ENCODE data around the gene CHORDC1. TPM values are rescaled to one million over a fixed set of nuclear protein-coding genes. Genes with fewer than 3 reads are reported as not detected.
"Not testable (repeated sequence)": the region's sequence is repeated elsewhere in the genome, so short reads cannot be mapped to it uniquely, and the experiment has no call there.

Gene CHORDC1
- total RNA-seq, 2 experiments from 2014 or later: 61.9 to 64.9 TPM

DNA sequence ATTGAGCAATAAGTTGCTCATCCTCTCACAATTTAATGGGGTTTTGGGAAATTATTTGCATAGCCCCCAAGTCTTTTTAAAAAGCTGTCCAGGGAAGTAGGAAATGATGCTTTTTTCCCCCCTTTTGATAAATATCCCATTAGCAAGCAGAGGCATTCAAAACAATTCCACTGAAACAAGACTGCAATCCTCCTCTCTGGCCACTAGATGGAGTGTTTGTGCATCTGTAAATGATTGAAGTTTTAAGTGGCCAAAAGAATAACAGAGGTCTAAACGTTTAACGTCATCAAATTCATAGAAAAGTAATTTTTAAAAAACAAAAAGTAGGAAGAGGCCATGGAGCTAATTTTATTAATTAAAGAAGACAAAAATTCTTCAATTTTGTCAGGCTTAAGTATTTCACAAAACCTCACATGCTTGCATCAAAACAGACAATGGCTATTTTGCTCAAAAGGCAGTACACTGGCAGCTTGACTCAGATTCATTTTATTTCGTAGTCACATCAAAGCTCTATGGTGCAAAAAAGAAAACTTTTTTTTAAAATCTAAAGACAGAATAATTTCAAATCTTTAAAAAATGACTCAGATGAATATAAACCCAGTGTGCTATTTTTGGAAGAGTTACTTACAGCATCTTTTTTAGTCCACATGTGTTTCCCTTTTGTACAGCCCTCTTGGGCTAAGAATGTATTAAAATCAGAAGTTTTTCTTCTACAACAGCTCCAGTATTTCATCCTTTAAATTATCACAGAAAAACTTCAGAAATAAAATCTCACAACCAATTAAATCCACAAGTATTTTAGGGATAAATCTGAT, 17.8 kb downstream of the CHORDC1 start:
- Mint-ChIP-seq H3K9me3 (no peaks in the 10 kb centered on the region), H3K36me3 (ENCODE audit: low read depth) (peaks cover 48% of the 10 kb centered on the region), H3K27me3 (no peaks in the 10 kb centered on the region), H3K4me1 (peaks cover 10% of the 10 kb centered on the region), H3K27ac (peak overlapping the region; percentile 10), H3K4me3 (no peak overlapping the region)
- POLR2A ChIA-PET: no interaction called here
- CTCF ChIA-PET: interaction anchor here (0.6 to 2.1 kb wide), 7 partner anchors 9 to 170 kb away, joined by 3 to 7 read pairs (median 3); partner anchors contain the start of gene CHORDC1
- DNase-seq: peak; percentile 17

DNA sequence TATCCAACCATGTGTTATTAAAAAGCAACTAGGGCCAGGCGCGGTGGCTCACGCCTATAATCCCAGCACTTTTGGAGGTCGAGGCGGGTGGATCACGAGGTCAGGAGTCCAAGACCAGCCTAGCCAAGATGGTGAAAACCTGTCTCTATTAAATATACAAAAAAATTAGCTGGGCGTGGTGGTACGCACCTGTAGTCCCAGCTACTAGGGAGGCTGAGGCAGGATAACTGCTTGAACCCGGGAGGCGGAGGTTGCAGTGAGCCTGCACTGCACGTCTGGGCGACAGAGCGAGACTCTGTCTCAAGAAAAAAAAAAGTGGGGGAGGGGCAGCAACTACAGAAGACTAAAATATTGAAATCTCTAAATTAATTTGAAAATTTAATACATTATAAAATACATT, 18.4 kb downstream of the CHORDC1 start:
- no peak for DNase-seq
- no peak overlapping the region for H3K27ac Mint-ChIP-seq
- ChIA-PET POLR2A (no interaction called here), CTCF (interaction anchor here (0.8 to 2.1 kb wide), 4 partner anchors 13 to 25 kb away, joined by 3 to 5 read pairs (median 4); partner anchors contain the start of gene CHORDC1)
- no peak overlapping the region for H3K4me3 Mint-ChIP-seq
- no peaks in the 10 kb centered on the region for H3K9me3 Mint-ChIP-seq
- H3K4me1 Mint-ChIP-seq: peaks cover 10% of the 10 kb centered on the region
- H3K27me3 Mint-ChIP-seq: no peaks in the 10 kb centered on the region
- H3K36me3 Mint-ChIP-seq (ENCODE audit: low read depth): peaks cover 43% of the 10 kb centered on the region

DNA sequence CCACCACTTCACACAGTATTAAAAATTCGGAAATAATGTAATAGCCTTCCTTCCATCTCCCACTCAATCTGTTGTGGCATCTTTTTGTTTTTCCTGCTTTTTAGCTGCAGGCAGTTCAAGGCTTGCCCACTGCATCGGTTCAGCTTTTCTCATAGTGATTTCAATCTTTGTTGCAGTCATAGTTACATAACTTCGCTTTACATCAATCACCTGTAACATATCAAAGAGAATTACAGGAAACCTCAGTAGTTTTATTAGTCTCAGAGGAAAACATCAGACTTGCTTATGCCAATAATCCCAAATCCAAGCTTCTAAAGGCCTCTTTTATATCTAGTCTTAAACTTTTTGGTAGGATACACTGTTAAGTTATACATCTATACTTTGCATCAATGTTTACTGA, 20.5 kb downstream of the CHORDC1 start:
- Mint-ChIP-seq H3K9me3 (no peaks in the 10 kb centered on the region), H3K27me3 (no peaks in the 10 kb centered on the region), H3K4me3 (no peak overlapping the region), H3K27ac (peak overlapping the region; percentile 74), H3K36me3 (ENCODE audit: low read depth) (peaks cover 38% of the 10 kb centered on the region), H3K4me1 (peaks cover 10% of the 10 kb centered on the region)
- no peak for DNase-seq
- POLR2A ChIA-PET: no interaction called here
- CTCF ChIA-PET: no interaction called here

DNA sequence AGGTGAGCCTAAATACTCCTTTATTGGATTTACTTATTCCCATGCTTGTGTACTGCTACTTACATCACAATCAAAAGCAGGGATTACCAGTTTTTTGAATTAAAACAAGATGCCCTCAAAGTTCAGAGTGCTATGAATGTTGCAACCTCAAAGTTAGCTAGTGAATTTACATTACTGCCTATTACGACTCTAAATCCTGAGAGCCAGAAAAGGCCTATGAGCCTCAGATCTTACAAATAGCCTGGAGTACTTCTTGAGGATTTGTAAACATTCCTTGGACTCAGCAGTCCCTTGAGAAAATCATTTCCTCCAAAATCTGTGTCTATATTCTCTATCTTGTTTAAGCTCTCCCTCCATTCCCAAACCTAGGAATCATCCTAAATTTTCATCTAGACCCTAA, 25.5 kb downstream of the CHORDC1 start:
- no peak for DNase-seq
- ChIA-PET CTCF (no interaction called here), POLR2A (interaction anchor here (0.6 kb wide), 1 partner anchor 1816 kb away, joined by 3 read pairs; no protein-coding TSS in a partner anchor)
- no peak overlapping the region for H3K27ac Mint-ChIP-seq
- H3K36me3 Mint-ChIP-seq (ENCODE audit: low read depth): peaks cover 21% of the 10 kb centered on the region
- peaks cover 4% of the 10 kb centered on the region for H3K4me1 Mint-ChIP-seq
- no peaks in the 10 kb centered on the region for H3K27me3 Mint-ChIP-seq
- H3K9me3 Mint-ChIP-seq: no peaks in the 10 kb centered on the region
- no peak overlapping the region for H3K4me3 Mint-ChIP-seq

DNA sequence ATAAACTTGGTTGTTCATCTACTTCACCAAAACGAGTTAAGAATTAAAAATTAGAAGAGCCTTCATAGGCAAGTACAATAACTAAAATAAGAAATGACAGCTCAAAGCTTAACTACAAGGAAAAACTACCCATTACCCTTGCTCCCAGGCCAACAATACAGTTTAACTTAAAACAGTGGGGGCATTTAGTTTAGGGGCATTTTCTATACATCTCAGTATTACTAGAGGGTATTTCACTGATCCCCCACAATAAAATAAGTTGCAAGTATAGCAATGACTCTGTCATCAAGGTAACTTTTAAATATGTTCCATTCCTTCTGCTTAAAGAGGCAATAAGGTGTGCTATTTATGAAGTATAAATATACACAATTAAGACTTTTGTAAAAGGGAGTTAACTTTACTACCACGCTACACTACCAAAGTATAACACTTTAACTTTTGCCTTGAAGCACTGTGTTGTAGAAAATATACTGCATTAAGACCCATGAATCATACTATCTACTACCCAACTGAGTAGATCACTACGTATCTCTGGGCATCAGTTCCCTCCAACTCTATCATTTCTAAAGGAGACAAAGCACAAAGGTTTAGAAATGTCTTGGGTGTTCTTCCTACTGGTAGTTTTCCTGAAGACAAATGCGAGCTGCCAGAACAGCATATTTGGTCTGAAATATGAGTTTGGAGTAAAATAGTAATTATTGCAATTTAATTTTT, 29.8 kb downstream of the CHORDC1 start:
- H3K36me3 Mint-ChIP-seq (ENCODE audit: low read depth): peaks cover 15% of the 10 kb centered on the region
- CTCF ChIA-PET: no interaction called here
- H3K27me3 Mint-ChIP-seq: no peaks in the 10 kb centered on the region

DNA sequence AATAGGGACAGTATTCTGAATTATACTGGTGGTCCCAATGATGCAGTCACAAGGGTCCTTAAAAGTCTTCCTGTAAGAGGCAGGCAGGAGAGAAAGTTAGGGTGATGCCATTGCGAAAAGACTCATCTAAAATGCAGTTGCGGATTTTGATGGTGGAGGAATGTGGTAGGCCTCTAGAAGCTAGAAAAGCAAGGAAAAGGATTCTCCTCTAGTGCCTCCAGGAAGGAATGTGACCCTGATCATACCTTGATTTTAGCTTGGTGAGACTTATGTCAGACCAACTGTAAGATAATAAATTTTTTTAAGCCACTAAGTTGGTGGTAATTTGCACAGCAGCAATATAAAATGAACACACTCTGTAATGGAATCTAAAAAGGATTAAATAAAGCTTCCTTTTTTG, 33.8 kb downstream of the CHORDC1 start:
- H3K9me3 Mint-ChIP-seq: no peaks in the 10 kb centered on the region
- no peaks in the 10 kb centered on the region for H3K4me1 Mint-ChIP-seq
- no peak overlapping the region for H3K4me3 Mint-ChIP-seq
- DNase-seq: no peak
- CTCF ChIA-PET: interaction anchor here (1.0 kb wide), 1 partner anchor 9 kb away, joined by 3 read pairs; no protein-coding TSS in a partner anchor
- POLR2A ChIA-PET: no interaction called here
- H3K27me3 Mint-ChIP-seq: no peaks in the 10 kb centered on the region
- H3K36me3 Mint-ChIP-seq (ENCODE audit: low read depth): peaks cover 7% of the 10 kb centered on the region
- no peak overlapping the region for H3K27ac Mint-ChIP-seq

More for the DNA sequence above, 29.8 kb downstream of the CHORDC1 start:
- H3K4me3 Mint-ChIP-seq: no peak overlapping the region
- no peak overlapping the region for H3K27ac Mint-ChIP-seq
- no peaks in the 10 kb centered on the region for H3K9me3 Mint-ChIP-seq
- no peaks in the 10 kb centered on the region for H3K4me1 Mint-ChIP-seq
- POLR2A ChIA-PET: no interaction called here
- DNase-seq: no peak

DNA sequence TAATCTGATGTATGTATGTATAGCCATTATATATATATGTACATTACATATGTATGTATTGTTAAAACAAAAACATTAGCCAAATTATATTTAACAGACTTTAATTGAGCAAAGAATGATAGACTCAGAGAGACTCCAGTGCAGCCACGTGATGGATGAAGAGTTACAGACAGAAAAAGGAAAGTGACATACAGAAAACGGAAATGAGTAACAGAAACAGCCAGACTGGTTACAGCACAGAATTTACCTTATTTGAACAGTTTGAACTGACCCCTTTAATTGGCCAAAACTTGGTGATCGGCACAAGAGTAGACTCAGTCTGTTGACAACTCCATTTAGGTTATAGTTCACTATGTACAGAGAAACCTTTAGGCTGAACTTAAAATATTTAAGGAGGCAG, 35.0 kb downstream of the CHORDC1 start:
- DNase-seq: no peak
- Mint-ChIP-seq H3K9me3 (no peaks in the 10 kb centered on the region), H3K36me3 (ENCODE audit: low read depth) (peaks cover 7% of the 10 kb centered on the region), H3K4me3 (no peak overlapping the region), H3K27me3 (peaks cover under 1% of the 10 kb centered on the region), H3K4me1 (no peaks in the 10 kb centered on the region), H3K27ac (no peak overlapping the region)
- CTCF ChIA-PET: no interaction called here
- POLR2A ChIA-PET: no interaction called here

DNA sequence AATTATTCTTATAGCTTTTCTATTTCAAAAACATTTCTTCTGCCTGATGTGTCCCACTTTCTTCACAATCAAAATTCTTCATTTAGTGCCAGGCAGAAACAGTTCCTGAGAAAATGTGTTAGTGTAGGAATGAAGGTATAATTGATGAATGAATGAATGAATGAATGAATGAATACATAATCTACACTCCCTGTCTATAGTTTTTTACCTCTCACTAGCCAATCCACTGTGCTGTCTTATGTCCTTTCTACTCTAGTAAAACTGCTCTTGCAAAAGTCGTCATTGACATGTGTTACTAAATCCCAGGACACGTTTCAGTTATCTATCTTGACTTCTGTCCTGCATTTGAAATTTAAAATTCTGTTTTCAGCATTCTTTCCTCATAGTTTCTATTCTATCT, 42.9 kb downstream of the CHORDC1 start:
- Mint-ChIP-seq H3K4me1 (no peaks in the 10 kb centered on the region), H3K27ac (no peak overlapping the region), H3K9me3 (no peaks in the 10 kb centered on the region), H3K36me3 (ENCODE audit: low read depth) (no peaks in the 10 kb centered on the region), H3K4me3 (no peak overlapping the region), H3K27me3 (peaks cover 2% of the 10 kb centered on the region)
- DNase-seq: no peak
- ChIA-PET POLR2A (no interaction called here), CTCF (no interaction called here)

DNA sequence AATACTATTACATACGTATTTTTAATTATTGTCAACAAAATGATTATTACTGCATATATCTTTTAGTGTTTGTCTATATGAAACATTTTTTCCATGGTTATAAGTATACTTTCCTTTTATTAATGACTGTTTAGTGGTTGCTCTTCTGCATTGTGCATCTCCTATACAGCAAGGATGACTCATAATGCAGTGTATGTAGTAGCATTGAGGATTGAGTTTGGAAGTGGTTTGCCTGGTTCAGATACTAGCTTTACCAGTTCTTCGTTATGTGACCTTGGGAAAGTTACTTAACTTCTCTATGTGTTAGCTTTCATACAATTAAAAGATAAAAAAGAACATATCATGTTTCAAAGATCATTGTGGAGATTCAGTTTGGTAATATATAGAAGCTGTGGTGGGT, 44.1 kb downstream of the CHORDC1 start:
- Mint-ChIP-seq H3K4me1 (no peaks in the 10 kb centered on the region), H3K9me3 (no peaks in the 10 kb centered on the region), H3K4me3 (no peak overlapping the region), H3K27ac (no peak overlapping the region), H3K36me3 (ENCODE audit: low read depth) (no peaks in the 10 kb centered on the region), H3K27me3 (peaks cover 2% of the 10 kb centered on the region)
- POLR2A ChIA-PET: no interaction called here
- CTCF ChIA-PET: no interaction called here
- no peak for DNase-seq

DNA sequence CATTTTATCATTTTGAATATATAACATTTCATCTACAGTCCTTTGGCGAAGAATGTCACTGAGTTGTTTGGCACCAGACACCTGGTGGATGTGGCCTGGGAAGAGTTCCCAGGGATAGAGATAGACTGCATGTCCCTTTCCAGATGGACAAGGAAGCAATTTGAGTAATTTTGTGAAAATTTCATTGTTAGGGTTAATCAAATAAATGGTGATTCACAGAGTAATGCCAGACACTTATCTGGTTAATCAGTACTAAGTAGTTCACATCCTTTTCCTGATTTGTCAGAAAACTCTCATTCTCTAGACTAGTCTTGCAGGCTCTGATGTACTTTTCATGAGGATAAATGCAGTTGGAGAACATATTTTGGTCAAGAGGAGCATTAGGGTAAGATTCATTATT, 46.8 kb downstream of the CHORDC1 start:
- ChIA-PET POLR2A (no interaction called here), CTCF (no interaction called here)
- Mint-ChIP-seq H3K27me3 (no peaks in the 10 kb centered on the region), H3K4me3 (no peak overlapping the region), H3K36me3 (ENCODE audit: low read depth) (no peaks in the 10 kb centered on the region), H3K27ac (no peak overlapping the region), H3K4me1 (no peaks in the 10 kb centered on the region), H3K9me3 (no peaks in the 10 kb centered on the region)
- no peak for DNase-seq

DNA sequence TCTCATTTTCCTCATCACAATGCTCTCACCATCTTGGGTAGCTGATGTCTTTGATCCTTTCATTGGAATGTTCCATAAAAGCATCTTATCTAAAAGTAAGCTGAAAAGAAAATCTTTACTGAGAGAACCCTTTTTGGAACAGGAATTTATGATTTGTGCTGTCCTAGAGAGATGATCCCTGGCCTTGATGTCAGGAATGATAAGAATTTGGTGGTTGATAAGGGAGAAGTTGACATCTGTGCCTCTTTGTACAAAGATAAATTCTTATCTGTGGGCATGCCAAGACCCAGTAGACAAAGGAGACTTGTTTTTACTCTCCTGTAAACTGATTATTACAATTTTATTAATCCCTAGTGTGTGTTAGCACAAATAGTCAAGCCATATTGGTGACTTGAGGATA, 51.5 kb downstream of the CHORDC1 start:
- no peaks in the 10 kb centered on the region for H3K9me3 Mint-ChIP-seq
- H3K27me3 Mint-ChIP-seq: peaks cover 5% of the 10 kb centered on the region
- no peak for DNase-seq
- no peaks in the 10 kb centered on the region for H3K4me1 Mint-ChIP-seq
- POLR2A ChIA-PET: no interaction called here
- CTCF ChIA-PET: no interaction called here
- H3K4me3 Mint-ChIP-seq: no peak overlapping the region
- H3K36me3 Mint-ChIP-seq (ENCODE audit: low read depth): no peaks in the 10 kb centered on the region
- H3K27ac Mint-ChIP-seq: no peak overlapping the region

DNA sequence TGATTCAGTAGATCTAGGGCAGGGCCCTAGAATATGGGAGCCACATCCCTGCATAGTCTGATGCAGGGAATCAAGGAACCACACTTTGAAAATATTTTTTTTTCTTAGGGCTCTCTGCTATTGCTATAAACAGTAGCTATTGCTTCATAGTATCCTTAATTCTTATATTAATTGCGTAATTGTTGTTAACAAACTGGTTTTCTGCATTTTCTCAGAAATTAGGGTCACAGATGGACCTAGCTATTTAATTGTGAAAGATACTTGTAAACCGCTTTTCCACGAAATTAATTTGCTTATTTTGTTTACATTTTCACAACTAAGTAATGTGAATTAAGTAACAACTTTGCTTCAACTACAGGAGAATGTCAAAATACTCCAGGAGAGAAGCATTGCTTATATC, 54.3 kb downstream of the CHORDC1 start:
- no peak for DNase-seq
- CTCF ChIA-PET: no interaction called here
- Mint-ChIP-seq H3K4me1 (no peaks in the 10 kb centered on the region), H3K4me3 (no peak overlapping the region), H3K9me3 (no peaks in the 10 kb centered on the region), H3K27ac (no peak overlapping the region), H3K36me3 (ENCODE audit: low read depth) (no peaks in the 10 kb centered on the region), H3K27me3 (peaks cover 5% of the 10 kb centered on the region)
- POLR2A ChIA-PET: no interaction called here

DNA sequence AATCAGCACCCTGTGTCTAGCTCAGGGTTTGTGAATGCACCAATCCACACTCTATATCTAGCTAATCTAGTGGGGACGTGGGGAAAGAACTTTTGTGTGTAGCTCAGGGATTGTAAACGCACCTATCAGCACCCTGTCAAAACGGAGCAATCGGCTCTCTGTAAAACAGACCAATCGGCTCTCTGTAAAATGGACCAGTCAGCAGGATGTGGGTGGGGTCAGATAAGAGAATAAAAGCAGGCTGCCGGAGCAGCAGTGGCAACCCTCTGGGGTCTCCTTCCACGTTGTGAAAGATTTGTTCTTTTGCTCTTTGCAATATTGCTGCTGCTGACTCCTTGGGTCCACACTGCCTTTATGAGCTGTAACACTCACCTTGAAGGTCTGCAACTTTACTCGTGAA, 55.1 kb downstream of the CHORDC1 start:
- H3K4me3 Mint-ChIP-seq; H3K9me3 Mint-ChIP-seq; DNase-seq; H3K36me3 Mint-ChIP-seq (ENCODE audit: low read depth); H3K4me1 Mint-ChIP-seq; H3K27me3 Mint-ChIP-seq; H3K27ac Mint-ChIP-seq; POLR2A ChIA-PET: not testable (repeated sequence)
- CTCF ChIA-PET: interaction anchor here (0.8 kb wide), 1 partner anchor 18 kb away, joined by 3 read pairs; no protein-coding TSS in a partner anchor

Data from activated CD4-positive, alpha-beta T cell treated with anti-CD3 and anti-CD28 coated beads, Interleukin-2, amount 10 ng/mL, durations not matched to agents 7 days and 5 days (primary cell).